Measurements from ENCODE around the gene EEF2KMT.

The EEF2KMT gene

GRCh38 chr16:5036228-5037156 lies 61.1 kb downstream of the EEF2KMT start:
- H3K4me2 ChIP-seq (ENCODE audit: low read depth, low read length, poor library complexity, severe bottlenecking) = no peak overlapping the region

GRCh38 chr16:5035909-5036227 lies 61.7 kb downstream of the EEF2KMT start:
- Histone ChIP-seq H3K4me3 (ENCODE audit: low read length, poor library complexity, severe bottlenecking) (no peak overlapping the region), H4K20me1 (ENCODE audit: insufficient read depth, low read length, poor library complexity, severe bottlenecking) (no peaks in the 10 kb centered on the region), H3K4me2 (ENCODE audit: low read depth, low read length, poor library complexity, severe bottlenecking) (no peak overlapping the region), H3K9me3 (ENCODE audit: insufficient read depth, low read depth, low read length) (no peaks in the 10 kb centered on the region), H3K36me3 (ENCODE audit: insufficient read depth, low read length) (no peaks in the 10 kb centered on the region), H3K4me1 (ENCODE audit: insufficient read depth, low read length, poor library complexity, severe bottlenecking) (no peaks in the 10 kb centered on the region), H3K27me3 (ENCODE audit: insufficient read depth, low read length, poor library complexity, severe bottlenecking) (no peaks in the 10 kb centered on the region), H3K79me2 (ENCODE audit: insufficient read depth, low read length) (no peaks in the 10 kb centered on the region), H3F3A (ENCODE audit: low read depth) (no peaks in the 10 kb centered on the region), H2AFZ (ENCODE audit: low read length) (no peak overlapping the region), H3K9me2 (replicated peaks; ENCODE audit: low read depth, low read length) (no peaks in the 10 kb centered on the region), H3K9ac (ENCODE audit: low read depth, low read length, poor library complexity, severe bottlenecking) (no peak overlapping the region)
- TF ChIP-seq CTCF (conservative IDR thresholded peaks at IDR 0.05; ENCODE audit: low read length) (no peak), EZH2phosphoT487 (IDR thresholded peaks at IDR 0.05; ENCODE audit: borderline replicate concordance) (no peak)

More at GRCh38 chr16:5036228-5037156, 61.1 kb downstream of the EEF2KMT start:
- no peaks in the 10 kb centered on the region for H4K20me1 ChIP-seq (ENCODE audit: insufficient read depth, low read length, poor library complexity, severe bottlenecking)
- no peak overlapping the region for H3K9ac ChIP-seq (ENCODE audit: low read depth, low read length, poor library complexity, severe bottlenecking)
- H3K9me2 ChIP-seq (replicated peaks; ENCODE audit: low read depth, low read length) = no peaks in the 10 kb centered on the region
- no peaks in the 10 kb centered on the region for H3K36me3 ChIP-seq (ENCODE audit: insufficient read depth, low read length)
- H2AFZ ChIP-seq (ENCODE audit: low read length) = no peak overlapping the region
- no peaks in the 10 kb centered on the region for H3K9me3 ChIP-seq (ENCODE audit: insufficient read depth, low read depth, low read length)
- TF ChIP-seq CTCF (conservative IDR thresholded peaks at IDR 0.05; ENCODE audit: low read length) (no peak), EZH2phosphoT487 (IDR thresholded peaks at IDR 0.05; ENCODE audit: borderline replicate concordance) (no peak)
- no peak overlapping the region for H3K4me3 ChIP-seq (ENCODE audit: low read length, poor library complexity, severe bottlenecking)
- no peaks in the 10 kb centered on the region for H3K4me1 ChIP-seq (ENCODE audit: insufficient read depth, low read length, poor library complexity, severe bottlenecking)
- H3K79me2 ChIP-seq (ENCODE audit: insufficient read depth, low read length) = no peaks in the 10 kb centered on the region
- H3K27me3 ChIP-seq (ENCODE audit: insufficient read depth, low read length, poor library complexity, severe bottlenecking) = no peaks in the 10 kb centered on the region
- no peaks in the 10 kb centered on the region for H3F3A ChIP-seq (ENCODE audit: low read depth)
